GM20431 (cell line): ENCODE results near the gene UBQLNL.

Experiments used
- in situ Hi-C: fragments of 300-500 bp; cut with MseI, MboI; formaldehyde crosslinking; loops from one replicate; pipeline ENCODE4 v1.15.0; 2020; ENCODE audit warnings: low sequenced_read_pairs; ENCODE audit not compliant: unreplicated experiment

UBQLNL gene

DNA sequence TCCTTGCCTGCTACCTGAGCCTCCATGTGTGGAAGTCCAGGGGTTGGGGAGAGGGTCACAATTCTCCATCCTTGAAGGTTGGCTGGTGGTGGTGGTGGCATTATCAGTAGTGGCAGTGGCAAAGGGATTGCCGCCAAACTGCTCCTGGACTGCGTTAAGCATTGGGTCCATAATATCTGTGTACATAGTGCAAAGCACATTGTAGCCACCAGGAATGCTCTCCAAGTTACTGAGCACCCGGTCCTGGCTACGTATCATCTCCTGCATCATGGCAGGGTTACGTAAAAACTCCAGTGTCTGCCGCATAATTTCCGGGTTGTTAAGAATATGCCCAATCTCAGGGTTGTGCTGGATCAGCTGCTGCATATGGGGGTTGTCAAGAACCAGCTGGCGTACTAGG, 7.9 kb downstream of the UBQLNL start:
- in situ Hi-C loops = no loop called here

DNA sequence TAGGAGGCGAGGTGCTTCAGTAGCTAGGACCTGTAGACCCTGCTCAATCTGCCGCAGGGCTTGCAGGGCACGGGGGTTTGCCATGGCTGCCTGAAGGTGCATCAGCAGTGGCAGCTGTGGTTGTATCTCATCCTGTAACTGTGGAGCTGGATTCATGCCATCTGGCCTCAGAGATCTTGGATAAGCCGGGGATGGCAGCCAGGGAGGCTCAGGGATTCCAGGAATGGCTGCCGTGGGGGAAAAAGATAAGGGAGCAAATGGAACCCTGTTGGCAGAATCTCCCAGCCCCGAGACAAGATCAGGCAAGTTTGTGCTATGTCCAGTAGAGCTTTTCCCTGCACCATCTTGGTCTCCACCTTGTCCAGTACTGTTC, 8.6 kb downstream of the UBQLNL start:
- in situ Hi-C loops = no loop called here

- in situ Hi-C loops = no loop called here
These were observed 9.1 kb downstream of the UBQLNL start for GRCh38 chr11:5507177-5507932.

GRCh38 chr11:5505363-5506048, 11.0 kb downstream of the UBQLNL start:
- in situ Hi-C loops = no loop called here

DNA sequence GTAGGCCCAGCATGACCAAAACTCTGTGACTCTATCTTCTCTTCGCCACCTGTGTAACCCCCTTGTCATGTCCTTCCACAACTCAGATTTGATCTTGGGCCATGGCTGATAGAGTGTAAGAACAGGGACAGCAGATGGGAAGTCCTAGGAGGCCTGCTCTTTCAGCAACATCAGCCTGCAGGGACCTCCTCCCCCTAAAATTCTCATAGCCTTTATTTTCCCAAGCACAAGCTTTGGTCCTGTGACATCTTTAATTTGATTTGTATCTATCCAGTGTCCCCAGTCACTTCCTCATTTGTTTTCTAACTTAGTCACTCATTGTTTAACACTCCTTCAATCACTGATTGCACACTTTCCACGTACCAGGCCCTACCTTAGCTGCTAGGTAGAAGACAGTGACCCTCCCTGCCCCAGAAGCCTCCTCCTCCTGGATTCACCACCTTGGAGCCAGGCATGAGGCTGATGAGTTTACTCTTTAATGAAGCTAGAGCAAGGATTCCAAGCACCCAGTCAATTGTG, 12.0 kb downstream of the UBQLNL start:
- in situ Hi-C loops = no loop called here

DNA sequence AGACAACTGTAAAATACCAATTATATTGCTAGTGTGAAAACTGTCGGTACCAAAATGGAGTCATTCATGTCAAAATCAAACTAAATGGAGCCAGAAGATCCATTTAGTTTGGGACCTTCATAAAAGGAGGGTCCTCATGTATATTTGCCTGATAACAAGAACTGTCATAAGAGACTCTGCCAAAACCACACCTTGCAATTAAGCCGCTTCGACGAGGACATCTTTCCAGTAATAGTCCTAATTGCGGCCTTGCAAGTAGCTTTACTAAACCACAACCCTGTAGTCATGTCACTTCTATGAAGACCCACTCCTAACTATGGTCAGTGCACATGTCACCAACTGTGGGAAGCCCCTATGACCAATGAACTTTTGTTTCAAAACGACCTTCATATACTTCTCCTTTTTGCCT, 16.1 kb downstream of the UBQLNL start:
- in situ Hi-C loops = no loop called here

GRCh38 chr11:5499671-5500070, 16.8 kb downstream of the UBQLNL start:
- in situ Hi-C loops = no loop called here

DNA sequence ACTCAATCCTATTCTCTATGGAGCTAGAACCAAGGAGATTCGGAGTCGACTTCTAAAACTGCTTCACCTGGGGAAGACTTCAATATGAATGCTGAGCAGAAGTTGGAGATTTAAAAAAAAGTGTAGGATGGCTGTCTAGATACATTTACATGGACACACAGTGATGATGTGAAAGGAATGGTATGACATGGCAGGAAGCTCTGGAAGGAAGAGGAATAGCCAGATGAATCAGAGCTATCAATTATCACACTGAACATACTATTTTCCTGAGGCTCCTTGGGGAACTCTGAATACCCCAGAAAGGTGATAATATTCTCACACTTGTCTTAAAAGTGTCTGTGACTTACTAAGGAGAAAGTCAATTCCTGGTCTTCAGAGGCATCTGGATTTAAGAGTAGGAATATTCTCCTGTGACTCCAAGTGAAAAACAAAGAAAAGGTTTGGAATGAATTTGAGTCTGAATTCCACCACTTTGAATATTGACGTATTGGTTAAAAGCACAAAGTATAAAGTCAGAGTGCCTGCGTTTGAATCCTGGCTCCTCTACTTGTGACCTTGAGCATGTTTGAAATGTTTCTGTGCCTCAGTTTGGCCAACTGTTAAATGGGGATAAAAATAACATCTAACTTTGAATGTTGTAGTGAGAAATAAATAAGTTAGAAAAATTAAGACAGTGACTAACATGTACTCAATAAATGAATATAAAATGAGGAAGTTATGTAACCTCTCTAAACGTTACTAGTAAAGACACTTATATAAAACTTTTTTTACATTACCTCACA, 26.7 kb downstream of the UBQLNL start:
- in situ Hi-C loops = no loop called here

DNA sequence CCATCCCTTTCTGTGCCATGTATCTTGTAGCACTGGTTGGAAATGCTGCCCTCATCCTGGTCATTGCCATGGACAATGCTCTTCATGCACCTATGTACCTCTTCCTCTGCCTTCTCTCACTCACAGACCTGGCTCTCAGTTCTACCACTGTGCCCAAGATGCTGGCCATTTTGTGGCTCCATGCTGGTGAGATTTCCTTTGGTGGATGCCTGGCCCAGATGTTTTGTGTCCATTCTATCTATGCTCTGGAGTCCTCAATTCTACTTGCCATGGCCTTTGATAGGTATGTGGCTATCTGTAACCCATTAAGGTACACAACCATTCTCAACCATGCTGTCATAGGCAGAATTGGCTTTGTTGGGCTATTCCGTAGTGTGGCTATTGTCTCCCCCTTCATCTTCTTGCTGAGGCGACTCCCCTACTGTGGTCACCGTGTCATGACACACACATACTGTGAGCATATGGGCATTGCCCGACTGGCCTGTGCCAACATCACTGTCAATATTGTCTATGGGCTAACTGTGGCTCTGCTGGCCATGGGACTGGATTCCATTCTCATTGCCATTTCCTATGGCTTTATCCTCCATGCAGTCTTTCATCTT, 27.6 kb downstream of the UBQLNL start:
- in situ Hi-C loops = no loop called here

- in situ Hi-C loops = no loop called here
These were observed 28.1 kb downstream of the UBQLNL start, which contains the start of gene OR52D1 for GRCh38 chr11:5488385-5488784. OR52D1 (plus strand) TSS chr11:5488685; CDS start chr11:5488707, 22 bp downstream.

- in situ Hi-C loops = no loop called here
These were observed 30.1 kb downstream of the UBQLNL start for GRCh38 chr11:5486421-5486820.

DNA sequence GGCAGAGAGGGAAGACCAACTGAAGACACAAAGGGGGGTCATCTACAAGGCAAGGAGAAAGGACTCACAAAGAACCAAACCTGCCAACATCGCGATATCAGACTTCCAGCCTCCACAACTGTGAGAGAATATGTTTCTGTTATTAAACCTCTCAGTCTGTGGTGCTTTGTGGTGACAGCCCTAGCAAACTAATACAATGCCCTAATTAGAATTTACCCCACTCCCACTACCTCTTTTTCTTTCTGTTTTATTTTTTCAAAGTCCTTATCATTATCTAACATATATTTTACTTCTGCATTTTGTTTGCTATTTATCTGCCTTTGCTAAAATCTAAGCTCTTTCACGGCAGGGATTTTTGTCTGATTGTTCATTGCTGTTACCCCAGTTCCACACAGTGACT, 30.5 kb downstream of the UBQLNL start:
- in situ Hi-C loops = no loop called here

- in situ Hi-C loops = no loop called here
These were observed 40.2 kb downstream of the UBQLNL start for GRCh38 chr11:5476186-5476819.

DNA sequence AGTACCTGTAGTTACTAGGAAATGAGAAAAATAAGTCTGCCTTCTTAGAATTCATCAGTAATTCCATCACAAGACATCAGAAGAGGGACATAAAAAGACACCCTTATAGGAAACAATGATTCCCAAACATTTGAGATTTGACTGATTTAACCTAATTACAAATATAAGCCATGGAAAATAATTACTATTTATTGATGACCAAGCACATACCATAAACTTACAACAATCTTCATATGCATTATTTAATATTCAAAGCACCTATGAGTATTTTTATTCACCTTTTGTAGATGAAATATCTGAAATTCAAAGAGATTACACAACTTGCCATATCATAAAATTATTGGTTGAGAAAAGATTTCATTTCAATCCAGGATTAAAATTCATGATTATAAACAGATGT, 42.6 kb downstream of the UBQLNL start:
- in situ Hi-C loops = no loop called here

GRCh38 chr11:5467527-5467926, 49.0 kb downstream of the UBQLNL start:
- in situ Hi-C loops = no loop called here
